HG03039 (cell line): ENCODE measurements around the gene HOXC11.

Experiments used
- ATAC-seq: cut with Tn5 transposase; IDR thresholded peaks from one replicate; pipeline ENCODE4 v1.9.1; 2021; ENCODE audit warnings: mild to moderate bottlenecking, moderate library complexity; ENCODE audit not compliant: unreplicated experiment

HOXC11 gene

GRCh38 chr12:53941750-53942149, 31.2 kb upstream of the HOXC11 start:
- no peak for ATAC-seq

- ATAC-seq: no peak
These were observed 30.4 kb upstream of the HOXC11 start for GRCh38 chr12:53942467-53942997.

- ATAC-seq: no peak
These were observed 28.7 kb upstream of the HOXC11 start for GRCh38 chr12:53944209-53944608.

- ATAC-seq: no peak
These were observed 27.7 kb upstream of the HOXC11 start for GRCh38 chr12:53944907-53945847.

GRCh38 chr12:53947743-53948142, 25.2 kb upstream of the HOXC11 start:
- ATAC-seq: no peak

- ATAC-seq: no peak
These were observed 24.0 kb upstream of the HOXC11 start for GRCh38 chr12:53948650-53949593.

- no peak for ATAC-seq
These were observed 23.1 kb upstream of the HOXC11 start for GRCh38 chr12:53949631-53950436.

- no peak for ATAC-seq
These were observed 22.5 kb upstream of the HOXC11 start for GRCh38 chr12:53950437-53950773.

GRCh38 chr12:53950789-53951576, 21.9 kb upstream of the HOXC11 start:
- no peak for ATAC-seq

GRCh38 chr12:53951577-53952334, 21.2 kb upstream of the HOXC11 start:
- ATAC-seq: no peak

- no peak for ATAC-seq
These were observed 20.6 kb upstream of the HOXC11 start for GRCh38 chr12:53952335-53952694.

- ATAC-seq: no peak
These were observed 19.8 kb upstream of the HOXC11 start for GRCh38 chr12:53952871-53953734.

- no peak for ATAC-seq
These were observed 18.9 kb upstream of the HOXC11 start for GRCh38 chr12:53953831-53954693.

GRCh38 chr12:53954694-53955035, 18.3 kb upstream of the HOXC11 start, which contains the start of gene HOXC12:
Gene HOXC12 (plus strand): TSS chr12:53954903. CDS start chr12:53954930, 27 bp downstream.
- no peak for ATAC-seq

- no peak for ATAC-seq
These were observed 17.7 kb upstream of the HOXC11 start for GRCh38 chr12:53955036-53955775.

GRCh38 chr12:53955776-53956250, 17.1 kb upstream of the HOXC11 start:
- no peak for ATAC-seq
